ENCODE results near the gene UGT1A10.
"Not testable (repeated sequence)": the region's sequence is repeated elsewhere in the genome, so short reads cannot be mapped to it uniquely, and the experiment has no call there.

UGT1A10 gene

DNA sequence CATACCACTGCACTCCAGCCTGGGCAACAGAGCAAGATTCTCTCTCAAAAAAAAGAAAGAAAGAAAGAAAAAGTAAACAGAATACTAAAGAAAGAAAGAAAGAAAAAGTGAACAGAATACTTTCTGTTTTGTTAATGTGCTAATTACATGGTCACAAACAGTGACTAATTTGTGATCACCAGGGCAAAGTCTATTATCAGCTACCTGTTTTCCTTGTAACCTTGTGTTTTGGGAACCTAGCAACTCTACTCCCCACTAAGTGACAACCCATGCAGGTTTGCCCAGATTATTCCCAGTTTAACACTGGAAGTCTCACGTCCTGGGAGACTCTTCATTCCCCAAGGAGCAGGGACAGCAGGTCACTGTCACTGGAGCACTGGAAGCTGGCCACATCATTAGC is 18.8 kb downstream of the UGT1A10 start:
- no peak for DNase-seq (ENCODE audit: low read depth in 1 of 2, low spot score in 1 of 2)
- Histone ChIP-seq H3K27me3 (ENCODE audit: insufficient read depth, poor library complexity, severe bottlenecking) (no peaks in the 10 kb centered on the region), H3K27ac (replicated peaks) (no peak overlapping the region), H3K4me3 (replicated peaks; ENCODE audit: insufficient read depth, low read length) (no peak overlapping the region)
- TF ChIP-seq POLR2AphosphoS5 (IDR thresholded peaks at IDR 0.05; ENCODE audit: low read depth) (no peak), SPI1 (IDR thresholded peaks at IDR 0.05; ENCODE audit: borderline replicate concordance, low read depth) (no peak), GABPA (IDR thresholded peaks at IDR 0.05; ENCODE audit: low read depth) (no peak)
- TF ChIP-seq, protein P1, sequence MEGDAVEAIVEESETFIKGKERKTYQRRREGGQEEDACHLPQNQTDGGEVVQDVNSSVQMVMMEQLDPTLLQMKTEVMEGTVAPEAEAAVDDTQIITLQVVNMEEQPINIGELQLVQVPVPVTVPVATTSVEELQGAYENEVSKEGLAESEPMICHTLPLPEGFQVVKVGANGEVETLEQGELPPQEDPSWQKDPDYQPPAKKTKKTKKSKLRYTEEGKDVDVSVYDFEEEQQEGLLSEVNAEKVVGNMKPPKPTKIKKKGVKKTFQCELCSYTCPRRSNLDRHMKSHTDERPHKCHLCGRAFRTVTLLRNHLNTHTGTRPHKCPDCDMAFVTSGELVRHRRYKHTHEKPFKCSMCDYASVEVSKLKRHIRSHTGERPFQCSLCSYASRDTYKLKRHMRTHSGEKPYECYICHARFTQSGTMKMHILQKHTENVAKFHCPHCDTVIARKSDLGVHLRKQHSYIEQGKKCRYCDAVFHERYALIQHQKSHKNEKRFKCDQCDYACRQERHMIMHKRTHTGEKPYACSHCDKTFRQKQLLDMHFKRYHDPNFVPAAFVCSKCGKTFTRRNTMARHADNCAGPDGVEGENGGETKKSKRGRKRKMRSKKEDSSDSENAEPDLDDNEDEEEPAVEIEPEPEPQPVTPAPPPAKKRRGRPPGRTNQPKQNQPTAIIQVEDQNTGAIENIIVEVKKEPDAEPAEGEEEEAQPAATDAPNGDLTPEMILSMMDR (IDR thresholded peaks at IDR 0.05; ENCODE audit: insufficient read depth, low read length) = no peak
- TF ChIP-seq, protein P2, sequence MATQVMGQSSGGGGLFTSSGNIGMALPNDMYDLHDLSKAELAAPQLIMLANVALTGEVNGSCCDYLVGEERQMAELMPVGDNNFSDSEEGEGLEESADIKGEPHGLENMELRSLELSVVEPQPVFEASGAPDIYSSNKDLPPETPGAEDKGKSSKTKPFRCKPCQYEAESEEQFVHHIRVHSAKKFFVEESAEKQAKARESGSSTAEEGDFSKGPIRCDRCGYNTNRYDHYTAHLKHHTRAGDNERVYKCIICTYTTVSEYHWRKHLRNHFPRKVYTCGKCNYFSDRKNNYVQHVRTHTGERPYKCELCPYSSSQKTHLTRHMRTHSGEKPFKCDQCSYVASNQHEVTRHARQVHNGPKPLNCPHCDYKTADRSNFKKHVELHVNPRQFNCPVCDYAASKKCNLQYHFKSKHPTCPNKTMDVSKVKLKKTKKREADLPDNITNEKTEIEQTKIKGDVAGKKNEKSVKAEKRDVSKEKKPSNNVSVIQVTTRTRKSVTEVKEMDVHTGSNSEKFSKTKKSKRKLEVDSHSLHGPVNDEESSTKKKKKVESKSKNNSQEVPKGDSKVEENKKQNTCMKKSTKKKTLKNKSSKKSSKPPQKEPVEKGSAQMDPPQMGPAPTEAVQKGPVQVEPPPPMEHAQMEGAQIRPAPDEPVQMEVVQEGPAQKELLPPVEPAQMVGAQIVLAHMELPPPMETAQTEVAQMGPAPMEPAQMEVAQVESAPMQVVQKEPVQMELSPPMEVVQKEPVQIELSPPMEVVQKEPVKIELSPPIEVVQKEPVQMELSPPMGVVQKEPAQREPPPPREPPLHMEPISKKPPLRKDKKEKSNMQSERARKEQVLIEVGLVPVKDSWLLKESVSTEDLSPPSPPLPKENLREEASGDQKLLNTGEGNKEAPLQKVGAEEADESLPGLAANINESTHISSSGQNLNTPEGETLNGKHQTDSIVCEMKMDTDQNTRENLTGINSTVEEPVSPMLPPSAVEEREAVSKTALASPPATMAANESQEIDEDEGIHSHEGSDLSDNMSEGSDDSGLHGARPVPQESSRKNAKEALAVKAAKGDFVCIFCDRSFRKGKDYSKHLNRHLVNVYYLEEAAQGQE (IDR thresholded peaks at IDR 0.05; ENCODE audit: insufficient replicate concordance, low read depth) = no peak

DNA sequence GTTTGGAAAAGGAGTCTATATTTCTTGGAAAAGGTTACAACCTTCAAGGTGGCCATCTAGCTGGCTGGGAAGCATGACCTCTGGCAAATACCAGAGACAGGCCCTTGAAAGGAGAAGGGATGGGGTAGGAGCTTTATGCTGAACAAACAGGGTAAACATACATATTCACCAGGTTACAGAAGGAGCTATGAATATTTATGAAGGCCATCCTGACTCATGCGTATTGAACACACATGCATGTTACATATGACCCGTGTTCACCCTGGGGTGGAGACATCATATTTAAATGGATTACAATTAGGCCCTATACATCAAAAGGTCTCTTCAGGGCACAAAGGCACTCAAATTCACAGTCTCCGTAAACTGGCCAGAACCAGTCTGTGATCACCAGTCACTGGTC is 19.7 kb downstream of the UGT1A10 start:
- not testable (repeated sequence) for DNase-seq (ENCODE audit: low read depth in 1 of 2, low spot score in 1 of 2); H3K27me3 ChIP-seq (ENCODE audit: insufficient read depth, poor library complexity, severe bottlenecking); H3K27ac ChIP-seq (replicated peaks); H3K4me3 ChIP-seq (replicated peaks; ENCODE audit: insufficient read depth, low read length)

DNA sequence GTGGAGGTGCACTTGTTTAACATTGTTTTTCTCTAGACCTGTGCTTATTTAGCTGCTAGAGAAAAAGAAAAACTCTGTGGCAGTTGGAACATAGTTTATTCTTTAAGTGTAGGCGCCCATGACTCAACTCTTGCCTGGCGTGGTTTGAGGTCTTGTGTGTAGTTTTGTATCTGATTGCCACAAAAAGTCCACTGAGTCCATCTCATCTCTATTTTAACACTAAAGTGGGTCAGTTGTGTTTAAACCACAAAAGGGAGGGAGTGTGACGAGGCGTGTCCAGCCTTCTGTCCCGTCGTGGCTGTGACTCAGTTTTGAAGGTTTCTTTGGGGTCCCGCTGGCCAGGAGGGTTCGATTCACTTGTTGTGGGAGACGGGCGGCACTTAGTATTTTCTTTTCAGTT is 20.2 kb downstream of the UGT1A10 start:
- no peak for DNase-seq (ENCODE audit: low read depth in 1 of 2, low spot score in 1 of 2)
- H3K27ac ChIP-seq (replicated peaks) = no peak overlapping the region
- no peak overlapping the region for H3K4me3 ChIP-seq (replicated peaks; ENCODE audit: insufficient read depth, low read length)
- H3K27me3 ChIP-seq (ENCODE audit: insufficient read depth, poor library complexity, severe bottlenecking) = no peaks in the 10 kb centered on the region
- TF ChIP-seq SPI1 (IDR thresholded peaks at IDR 0.05; ENCODE audit: borderline replicate concordance, low read depth) (no peak), POLR2AphosphoS5 (IDR thresholded peaks at IDR 0.05; ENCODE audit: low read depth) (no peak), GABPA (IDR thresholded peaks at IDR 0.05; ENCODE audit: low read depth) (no peak)
- TF ChIP-seq, protein P2 (IDR thresholded peaks at IDR 0.05; ENCODE audit: insufficient replicate concordance, low read depth) = no peak
- TF ChIP-seq, protein P1 (IDR thresholded peaks at IDR 0.05; ENCODE audit: insufficient read depth, low read length) = no peak

DNA sequence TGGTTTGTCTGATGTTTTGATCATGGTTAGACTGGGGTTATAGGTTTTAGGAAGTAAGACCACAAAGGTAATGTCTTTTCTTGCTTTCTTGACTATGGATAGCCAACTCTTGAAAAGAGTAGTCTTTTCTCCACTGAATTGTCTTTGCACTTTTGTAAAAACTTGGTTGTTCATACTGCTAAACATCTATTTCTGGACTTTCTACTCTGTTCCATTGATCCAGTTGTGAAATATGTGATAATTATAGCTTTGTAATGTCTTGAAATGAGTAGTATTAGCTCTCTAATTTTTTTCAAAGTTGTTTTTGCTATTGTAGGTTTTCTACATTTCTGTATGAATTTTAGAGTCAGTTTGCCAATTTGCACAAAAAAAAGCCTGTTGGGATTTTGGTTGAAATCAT is 22.4 kb downstream of the UGT1A10 start:
- no peaks in the 10 kb centered on the region for H3K27me3 ChIP-seq (ENCODE audit: insufficient read depth, poor library complexity, severe bottlenecking)
- no peak for DNase-seq (ENCODE audit: low read depth in 1 of 2, low spot score in 1 of 2)
- no peak for TF ChIP-seq POLR2AphosphoS5 (IDR thresholded peaks at IDR 0.05; ENCODE audit: low read depth)
- TF ChIP-seq, protein P2 (IDR thresholded peaks at IDR 0.05; ENCODE audit: insufficient replicate concordance, low read depth) = no peak
- TF ChIP-seq, protein P1 (IDR thresholded peaks at IDR 0.05; ENCODE audit: insufficient read depth, low read length) = no peak
- no peak for TF ChIP-seq SPI1 (IDR thresholded peaks at IDR 0.05; ENCODE audit: borderline replicate concordance, low read depth)

More for the DNA sequence above, 22.4 kb downstream of the UGT1A10 start:
- Histone ChIP-seq H3K27ac (replicated peaks) (no peak overlapping the region), H3K4me3 (replicated peaks; ENCODE audit: insufficient read depth, low read length) (no peak overlapping the region)

All from HL-60 (cell line).